ENCODE results near the gene NDUFB4. TPM values are rescaled to one million over a fixed set of nuclear protein-coding genes. Genes with fewer than 3 reads are reported as not detected.
"Not testable (repeated sequence)": the region's sequence is repeated elsewhere in the genome, so short reads cannot be mapped to it uniquely, and the experiment has no call there.

The NDUFB4 gene
- total RNA-seq, 1 experiment from 2014 or later = 138 TPM

DNA sequence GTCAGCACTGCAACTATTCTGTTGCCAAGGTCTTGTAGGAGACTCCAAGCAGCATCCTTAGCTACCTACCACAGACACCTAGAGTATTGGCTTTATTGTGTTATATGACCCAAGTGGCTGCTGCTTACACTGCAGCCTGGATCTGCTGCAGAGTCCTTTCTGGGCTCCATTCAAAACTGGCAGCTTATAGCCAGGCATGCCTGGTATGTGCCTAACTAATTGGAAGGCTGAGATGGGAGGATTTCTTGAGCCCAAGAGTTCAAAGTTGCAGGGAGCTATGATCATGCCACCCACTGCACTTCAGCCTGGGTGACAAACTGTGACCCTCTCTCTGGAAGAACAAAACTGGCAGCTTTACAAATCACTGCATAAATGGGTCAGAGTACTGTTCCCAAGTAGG is 8.6 kb downstream of the NDUFB4 start:
- H3K4me3 Mint-ChIP-seq (ENCODE audit: low read depth, unreplicated experiment) = no peak overlapping the region
- H3K4me1 Mint-ChIP-seq (ENCODE audit: low read depth, unreplicated experiment) = no peaks in the 10 kb centered on the region
- no peak for DNase-seq
- peaks cover 11% of the 10 kb centered on the region for H3K36me3 Mint-ChIP-seq (ENCODE audit: insufficient read depth, unreplicated experiment)
- no peaks in the 10 kb centered on the region for H3K27me3 Mint-ChIP-seq (ENCODE audit: unreplicated experiment)
- H3K9me3 Mint-ChIP-seq (ENCODE audit: low read depth, unreplicated experiment) = no peaks in the 10 kb centered on the region
- no peak overlapping the region for H3K27ac Mint-ChIP-seq (ENCODE audit: unreplicated experiment)
- no TSS peak for BruUV-seq (replicated peaks)
- CTCF ChIA-PET = no interaction called here
- intact Hi-C loops (cut with micrococcal nuclease; ENCODE audit: unreplicated experiment) = loop anchor here (5.0 kb wide), 1 partner anchor 73 kb away; no protein-coding TSS in a partner anchor
- TF ChIP-seq, protein P1, sequence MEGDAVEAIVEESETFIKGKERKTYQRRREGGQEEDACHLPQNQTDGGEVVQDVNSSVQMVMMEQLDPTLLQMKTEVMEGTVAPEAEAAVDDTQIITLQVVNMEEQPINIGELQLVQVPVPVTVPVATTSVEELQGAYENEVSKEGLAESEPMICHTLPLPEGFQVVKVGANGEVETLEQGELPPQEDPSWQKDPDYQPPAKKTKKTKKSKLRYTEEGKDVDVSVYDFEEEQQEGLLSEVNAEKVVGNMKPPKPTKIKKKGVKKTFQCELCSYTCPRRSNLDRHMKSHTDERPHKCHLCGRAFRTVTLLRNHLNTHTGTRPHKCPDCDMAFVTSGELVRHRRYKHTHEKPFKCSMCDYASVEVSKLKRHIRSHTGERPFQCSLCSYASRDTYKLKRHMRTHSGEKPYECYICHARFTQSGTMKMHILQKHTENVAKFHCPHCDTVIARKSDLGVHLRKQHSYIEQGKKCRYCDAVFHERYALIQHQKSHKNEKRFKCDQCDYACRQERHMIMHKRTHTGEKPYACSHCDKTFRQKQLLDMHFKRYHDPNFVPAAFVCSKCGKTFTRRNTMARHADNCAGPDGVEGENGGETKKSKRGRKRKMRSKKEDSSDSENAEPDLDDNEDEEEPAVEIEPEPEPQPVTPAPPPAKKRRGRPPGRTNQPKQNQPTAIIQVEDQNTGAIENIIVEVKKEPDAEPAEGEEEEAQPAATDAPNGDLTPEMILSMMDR (IDR thresholded peaks at IDR 0.05; ENCODE audit: unreplicated experiment) = no peak

DNA sequence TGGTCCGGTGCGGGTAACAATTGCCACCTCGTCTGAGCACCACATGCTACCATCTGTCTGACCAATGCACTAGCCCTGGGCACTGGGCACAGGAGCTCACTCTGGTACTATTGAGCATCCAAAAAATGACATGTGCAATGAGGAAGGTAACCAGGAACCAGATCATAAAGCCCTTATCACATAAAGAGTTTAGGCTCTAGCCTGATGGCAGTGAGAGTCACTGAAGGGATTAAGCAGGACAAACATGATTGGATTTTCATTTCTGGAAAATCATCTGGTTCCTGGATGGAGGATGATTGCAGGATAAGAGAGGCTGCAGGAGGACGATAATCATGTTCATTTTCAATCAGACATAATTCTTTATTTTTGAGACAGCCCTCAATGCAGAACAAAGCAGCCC is 12.4 kb downstream of the NDUFB4 start:
- BruUV-seq (replicated peaks) = no TSS peak
- TF ChIP-seq, protein P1 (IDR thresholded peaks at IDR 0.05; ENCODE audit: unreplicated experiment) = no peak
- Mint-ChIP-seq H3K9me3 (ENCODE audit: low read depth, unreplicated experiment) (no peaks in the 10 kb centered on the region), H3K4me3 (ENCODE audit: low read depth, unreplicated experiment) (no peak overlapping the region), H3K27me3 (ENCODE audit: unreplicated experiment) (no peaks in the 10 kb centered on the region), H3K4me1 (ENCODE audit: low read depth, unreplicated experiment) (no peaks in the 10 kb centered on the region), H3K27ac (ENCODE audit: unreplicated experiment) (no peak overlapping the region), H3K36me3 (ENCODE audit: insufficient read depth, unreplicated experiment) (no peaks in the 10 kb centered on the region)
- intact Hi-C loops (cut with micrococcal nuclease; ENCODE audit: unreplicated experiment) = no loop called here
- CTCF ChIA-PET = no interaction called here
- DNase-seq = no peak

DNA sequence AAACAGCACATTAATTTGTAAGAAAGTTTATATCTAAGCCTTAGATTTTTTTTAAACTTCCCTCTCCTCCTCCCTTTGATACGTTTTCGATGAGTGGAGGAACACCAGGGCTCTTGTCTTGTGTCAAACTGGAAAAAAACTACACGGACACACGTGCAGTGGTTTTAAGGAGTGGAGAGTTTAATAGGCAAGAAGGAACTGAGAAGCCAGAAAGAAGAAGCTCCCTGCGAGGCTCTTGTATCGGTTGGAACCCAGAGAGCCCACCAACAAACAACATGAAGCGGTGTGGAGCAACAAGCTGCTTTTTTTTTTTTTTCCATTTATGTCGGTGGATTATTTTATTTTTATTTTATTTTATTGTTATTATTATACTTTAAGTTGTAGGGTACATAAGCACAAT is 18.6 kb downstream of the NDUFB4 start:
- no peaks in the 10 kb centered on the region for H3K36me3 Mint-ChIP-seq (ENCODE audit: insufficient read depth, unreplicated experiment)

DNA sequence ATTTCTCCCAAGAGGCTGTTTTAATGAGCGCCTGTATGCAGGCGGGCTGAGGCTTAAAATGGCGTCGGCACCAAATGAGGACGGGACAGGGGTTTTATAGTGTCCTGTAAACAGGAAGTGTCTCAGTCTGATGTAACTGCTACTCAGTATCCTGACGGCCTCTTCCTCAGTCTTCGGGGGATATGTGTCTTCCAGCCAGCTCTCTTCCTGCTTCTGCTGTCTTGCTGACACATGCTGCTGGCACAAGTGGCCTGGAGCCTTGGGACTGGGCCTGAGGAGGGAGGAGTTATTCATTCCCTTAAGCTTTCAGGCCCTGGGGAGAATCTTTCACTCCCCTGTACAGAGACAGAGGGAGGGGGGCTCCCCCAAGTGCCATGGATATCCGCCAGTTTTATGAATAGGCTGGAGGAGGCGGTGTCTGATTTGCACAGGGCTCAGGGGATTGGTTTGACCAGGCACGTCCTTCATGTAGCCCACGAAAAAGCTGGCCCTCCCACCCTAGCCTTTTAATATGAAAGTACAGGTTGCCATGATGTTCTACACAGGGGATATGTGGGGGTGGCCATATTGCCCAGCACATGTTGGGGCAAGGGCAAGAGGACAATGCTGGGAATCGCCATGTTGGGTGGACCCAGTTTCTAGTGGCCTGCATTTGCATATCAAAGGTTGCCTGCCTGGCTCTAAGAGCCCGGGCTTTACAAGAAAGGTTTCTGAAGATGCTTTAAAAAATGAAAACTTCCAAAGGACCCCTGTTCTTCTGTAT is 19.9 kb downstream of the NDUFB4 start:
- TF ChIP-seq, protein P1 (IDR thresholded peaks at IDR 0.05; ENCODE audit: unreplicated experiment) = no peak
- Mint-ChIP-seq H3K4me1 (ENCODE audit: low read depth, unreplicated experiment) (no peaks in the 10 kb centered on the region), H3K27ac (ENCODE audit: unreplicated experiment) (no peak overlapping the region), H3K36me3 (ENCODE audit: insufficient read depth, unreplicated experiment) (no peaks in the 10 kb centered on the region), H3K27me3 (ENCODE audit: unreplicated experiment) (no peaks in the 10 kb centered on the region), H3K9me3 (ENCODE audit: low read depth, unreplicated experiment) (no peaks in the 10 kb centered on the region), H3K4me3 (ENCODE audit: low read depth, unreplicated experiment) (no peak overlapping the region)
- intact Hi-C loops (cut with micrococcal nuclease; ENCODE audit: unreplicated experiment) = no loop called here
- no TSS peak for BruUV-seq (replicated peaks)
- no peak for DNase-seq
- CTCF ChIA-PET = no interaction called here

More for the DNA sequence above, 18.6 kb downstream of the NDUFB4 start:
- DNase-seq = no peak
- intact Hi-C loops (cut with micrococcal nuclease; ENCODE audit: unreplicated experiment) = no loop called here
- H3K4me1 Mint-ChIP-seq (ENCODE audit: low read depth, unreplicated experiment) = no peaks in the 10 kb centered on the region
- CTCF ChIA-PET = no interaction called here
- H3K27ac Mint-ChIP-seq (ENCODE audit: unreplicated experiment) = no peak overlapping the region
- TF ChIP-seq, protein P1 (IDR thresholded peaks at IDR 0.05; ENCODE audit: unreplicated experiment) = no peak
- BruUV-seq (replicated peaks) = no TSS peak
- H3K9me3 Mint-ChIP-seq (ENCODE audit: low read depth, unreplicated experiment) = no peaks in the 10 kb centered on the region
- no peak overlapping the region for H3K4me3 Mint-ChIP-seq (ENCODE audit: low read depth, unreplicated experiment)
- H3K27me3 Mint-ChIP-seq (ENCODE audit: unreplicated experiment) = no peaks in the 10 kb centered on the region

DNA sequence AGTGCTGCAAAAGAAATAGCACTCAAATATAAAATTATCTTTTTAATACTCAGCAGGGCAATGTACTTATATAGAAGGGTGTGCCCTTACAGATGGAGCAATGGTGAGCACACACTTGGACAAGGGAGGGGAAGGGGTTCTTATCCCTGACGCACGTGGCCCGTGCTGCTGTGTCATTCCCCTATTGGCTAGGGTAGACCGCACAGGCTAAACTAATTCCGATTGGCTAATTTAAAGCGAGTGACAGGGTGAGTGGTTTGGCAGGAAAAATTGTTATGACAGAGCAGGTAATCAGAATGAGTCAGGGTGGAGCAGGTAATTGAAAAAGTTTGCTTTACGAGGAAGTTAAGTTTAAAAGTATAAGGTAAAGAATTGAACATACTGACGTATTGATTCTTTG is 20.6 kb downstream of the NDUFB4 start:
- H3K27me3 Mint-ChIP-seq (ENCODE audit: unreplicated experiment); DNase-seq; H3K4me1 Mint-ChIP-seq (ENCODE audit: low read depth, unreplicated experiment); H3K4me3 Mint-ChIP-seq (ENCODE audit: low read depth, unreplicated experiment); H3K9me3 Mint-ChIP-seq (ENCODE audit: low read depth, unreplicated experiment); BruUV-seq (replicated peaks); CTCF ChIA-PET; intact Hi-C loops (cut with micrococcal nuclease; ENCODE audit: unreplicated experiment); H3K27ac Mint-ChIP-seq (ENCODE audit: unreplicated experiment); H3K36me3 Mint-ChIP-seq (ENCODE audit: insufficient read depth, unreplicated experiment): not testable (repeated sequence)

Measured in Calu3 (cell line).